H1 (cell line): ENCODE data around the gene B3GALT5. TPM values are rescaled to one million over a fixed set of nuclear protein-coding genes. Genes with fewer than 3 reads are reported as not detected.

ENCODE experiments used
- KDM1A ChIP-seq: fragments of 200-600, 300-600 bp; sonication (generic); IDR thresholded peaks from 2 replicates; pipeline ENCODE4 v1.7.1; 2016; ENCODE audit warnings: mild to moderate bottlenecking, low read length, borderline replicate concordance
- PHF8 ChIP-seq: fragments of 200-600 bp; sonication (generic); conservative IDR thresholded peaks from 2 replicates; pipeline ENCODE4 v1.7.1; 2012; ENCODE audit warnings: low read depth, mild to moderate bottlenecking, inconsistent platforms, low read length, moderate library complexity
- POLR2AphosphoS5 ChIP-seq: IDR thresholded peaks from 2 replicates; pipeline ENCODE4 v1.6.1; 2011; ENCODE audit warnings: low read depth, low read length
- polyA plus RNA-seq, 7 experiments: library from polyadenylated mRNA; depleted of rRNA in 3 of 7; stranded (reverse) in 5 of 7; unstranded in 2 of 7; fragments of >200 nt in 5 of 7; fragments of 200-250 nt in 2 of 7; gene quantifications; 1 replicate in 5 of 7; 2 replicates in 1 of 7; 4 replicates in 1 of 7; pipeline versions ENCODE4 v1.2.1 to v1.2.3, GENCODE V29; 2011 to 2013; ENCODE audit warnings: missing spikeins in 2 of 7, mixed read lengths in 2 of 7
- total RNA-seq: library from RNA; stranded (reverse); fragmentation: NEBNext Ultra II Directional; extraction: Animal tissue kit (Norgen Biotek cat#: 25700); gene quantifications from 2 replicates; pipeline ENCODE4 v1.2.1, GENCODE V29; 2021

B3GALT5 gene
- total and polyA plus RNA-seq, 2 of the 8 experiments (the other 6 are each of a cell fraction or from before 2014, with no cell fraction given) = 11.9 to 25.1 TPM

- TF ChIP-seq PHF8 (no peak), POLR2AphosphoS5 (no peak), KDM1A (no peak)
These were observed 13.4 kb upstream of the B3GALT5 start (continued) for GRCh38 chr21:39599191-39599970.
